Fibroblast of lung (primary cell): ENCODE results near the gene SUMF2.

ENCODE experiments used
- EZH2 ChIP-seq: IDR thresholded peaks from 2 replicates; pipeline ENCODE4 v1.5.1; 2012; ENCODE audit warnings: low read length, control low read depth, mild to moderate bottlenecking; ENCODE audit errors: missing control alignments
- TF ChIP-seq, protein P1 (sequence below), 2 donors: IDR thresholded peaks in 1 of 2; conservative IDR thresholded peaks in 1 of 2; 1 replicate in 1 of 2; 2 replicates in 1 of 2; pipeline ENCODE4 v1.5.1; 2011 to 2012; ENCODE audit warnings: low read length in 2 of 2, control low read depth in 1 of 2, inconsistent platforms in 1 of 2, low read depth in 1 of 2, mild to moderate bottlenecking in 1 of 2

DNA sequence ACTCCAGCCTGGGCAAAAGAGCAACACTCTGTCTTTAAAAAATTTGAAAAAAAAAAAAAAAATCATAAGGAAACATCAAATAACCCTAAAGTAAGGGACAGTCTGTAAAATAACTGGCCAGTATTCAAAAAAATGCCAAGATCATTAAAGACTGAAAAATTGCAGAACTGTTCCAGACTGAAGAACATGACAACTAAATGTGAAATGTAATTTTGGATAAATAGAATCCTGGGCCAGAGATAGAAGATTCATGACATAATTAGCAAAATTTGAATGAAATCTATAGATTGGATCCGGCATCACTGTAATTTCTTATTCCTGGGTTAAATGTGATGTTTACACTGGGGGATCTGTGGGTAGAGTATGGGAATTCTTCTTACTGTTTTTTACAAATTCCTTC, 15.8 kb upstream of the SUMF2 start:
- TF ChIP-seq, protein P1, sequence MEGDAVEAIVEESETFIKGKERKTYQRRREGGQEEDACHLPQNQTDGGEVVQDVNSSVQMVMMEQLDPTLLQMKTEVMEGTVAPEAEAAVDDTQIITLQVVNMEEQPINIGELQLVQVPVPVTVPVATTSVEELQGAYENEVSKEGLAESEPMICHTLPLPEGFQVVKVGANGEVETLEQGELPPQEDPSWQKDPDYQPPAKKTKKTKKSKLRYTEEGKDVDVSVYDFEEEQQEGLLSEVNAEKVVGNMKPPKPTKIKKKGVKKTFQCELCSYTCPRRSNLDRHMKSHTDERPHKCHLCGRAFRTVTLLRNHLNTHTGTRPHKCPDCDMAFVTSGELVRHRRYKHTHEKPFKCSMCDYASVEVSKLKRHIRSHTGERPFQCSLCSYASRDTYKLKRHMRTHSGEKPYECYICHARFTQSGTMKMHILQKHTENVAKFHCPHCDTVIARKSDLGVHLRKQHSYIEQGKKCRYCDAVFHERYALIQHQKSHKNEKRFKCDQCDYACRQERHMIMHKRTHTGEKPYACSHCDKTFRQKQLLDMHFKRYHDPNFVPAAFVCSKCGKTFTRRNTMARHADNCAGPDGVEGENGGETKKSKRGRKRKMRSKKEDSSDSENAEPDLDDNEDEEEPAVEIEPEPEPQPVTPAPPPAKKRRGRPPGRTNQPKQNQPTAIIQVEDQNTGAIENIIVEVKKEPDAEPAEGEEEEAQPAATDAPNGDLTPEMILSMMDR (conservative IDR thresholded peaks at IDR 0.05 in 1 of 2, IDR thresholded peaks at IDR 0.05 in 1 of 2; ENCODE audit: low read depth in 1 of 2, low read length in 2 of 2) = no peak
- TF ChIP-seq EZH2 = no peak
